ENCODE measurements around the gene TNIK. TPM values are rescaled to one million over a fixed set of nuclear protein-coding genes. Genes with fewer than 3 reads are reported as not detected.

The TNIK gene
- total RNA-seq, 2 experiments from 2014 or later = 36.6 to 39.3 TPM

DNA sequence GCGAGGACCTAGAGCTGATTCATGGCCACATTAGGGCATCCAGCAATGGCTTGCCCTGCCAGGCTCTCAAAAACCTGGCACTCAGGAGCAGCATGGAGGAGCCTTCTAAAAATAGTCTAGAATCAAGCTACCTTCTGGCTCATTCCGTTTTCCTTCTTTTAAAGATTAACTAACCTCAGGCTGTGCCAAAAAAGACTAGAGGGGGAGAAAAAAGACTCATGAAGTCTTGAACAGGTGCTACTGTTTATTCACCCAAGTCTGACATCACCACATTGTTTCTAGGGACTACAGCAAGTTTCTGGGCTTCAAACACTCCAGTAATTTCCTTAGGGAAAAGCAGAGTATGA, 125.8 kb downstream of the TNIK start:
- no peak overlapping the region for H3K4me3 Mint-ChIP-seq
- H3K27me3 Mint-ChIP-seq = no peaks in the 10 kb centered on the region
- H3K4me1 Mint-ChIP-seq = peaks cover under 1% of the 10 kb centered on the region
- H3K9me3 Mint-ChIP-seq (ENCODE audit: low read depth) = no peaks in the 10 kb centered on the region
- ATAC-seq (no peak), DNase-seq (no peak)
- no peak overlapping the region for H3K27ac Mint-ChIP-seq
- peaks cover 9% of the 10 kb centered on the region for H3K36me3 Mint-ChIP-seq
- CTCF ChIA-PET = no interaction called here

DNA sequence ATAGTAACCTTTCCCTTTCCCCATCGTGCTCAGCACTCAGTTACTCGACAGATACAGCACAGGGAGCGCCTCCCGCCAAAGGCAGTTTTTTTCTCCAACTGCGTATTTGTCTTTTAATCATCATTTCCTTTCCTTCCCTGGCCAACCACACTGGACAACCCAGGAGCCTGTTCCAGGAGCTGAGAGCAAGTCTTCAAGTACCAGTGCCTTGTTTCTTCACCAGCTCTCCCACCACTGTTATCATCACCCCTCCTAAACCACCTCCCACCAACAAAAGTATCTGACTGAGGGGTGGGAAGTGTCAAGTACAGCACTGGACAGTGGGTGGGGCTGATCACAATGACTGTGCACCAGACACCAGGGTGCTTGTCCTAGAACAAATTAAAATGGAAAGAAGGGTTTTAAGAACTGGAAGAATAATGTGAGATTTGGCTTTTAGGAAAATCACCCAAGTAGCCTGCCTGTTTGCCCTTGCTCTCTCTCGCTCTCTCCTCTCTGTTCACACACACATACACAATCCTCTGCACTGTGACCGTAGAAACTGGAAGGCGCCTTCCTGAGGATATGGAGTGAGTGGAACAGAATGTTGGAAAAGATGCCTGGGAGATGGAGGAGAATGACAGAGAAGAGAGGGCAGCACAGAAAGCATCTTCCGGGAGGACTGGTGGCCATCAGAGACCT, 126.3 kb downstream of the TNIK start:
- Mint-ChIP-seq H3K27me3 (no peaks in the 10 kb centered on the region), H3K36me3 (peaks cover 10% of the 10 kb centered on the region), H3K4me3 (no peak overlapping the region), H3K27ac (no peak overlapping the region), H3K9me3 (ENCODE audit: low read depth) (no peaks in the 10 kb centered on the region), H3K4me1 (peaks cover 3% of the 10 kb centered on the region)
- no peak for ATAC-seq
- CTCF ChIA-PET = no interaction called here
- DNase-seq = no peak

GRCh38 chr3:171330938-171331337, 129.3 kb downstream of the TNIK start:
- CTCF ChIA-PET = interaction anchor here (1.3 kb wide), 1 partner anchor 131 kb away, joined by 4 read pairs; no protein-coding TSS in a partner anchor
- Mint-ChIP-seq H3K4me1 (peaks cover 13% of the 10 kb centered on the region), H3K9me3 (ENCODE audit: low read depth) (no peaks in the 10 kb centered on the region), H3K36me3 (peaks cover 9% of the 10 kb centered on the region), H3K4me3 (no peak overlapping the region), H3K27me3 (no peaks in the 10 kb centered on the region), H3K27ac (no peak overlapping the region)
- DNase-seq (no peak), ATAC-seq (no peak)

GRCh38 chr3:171329746-171330145, 130.5 kb downstream of the TNIK start:
- no peak overlapping the region for H3K27ac Mint-ChIP-seq
- H3K27me3 Mint-ChIP-seq = no peaks in the 10 kb centered on the region
- DNase-seq (no peak), ATAC-seq (no peak)
- no peak overlapping the region for H3K4me3 Mint-ChIP-seq
- CTCF ChIA-PET = interaction anchor here (1.0 to 1.6 kb wide), 4 partner anchors 9 to 99 kb away, joined by 3 to 5 read pairs (median 3); no protein-coding TSS in a partner anchor
- peaks cover 7% of the 10 kb centered on the region for H3K36me3 Mint-ChIP-seq
- H3K9me3 Mint-ChIP-seq (ENCODE audit: low read depth) = no peaks in the 10 kb centered on the region
- peaks cover 13% of the 10 kb centered on the region for H3K4me1 Mint-ChIP-seq

GRCh38 chr3:171328419-171329082, 131.7 kb downstream of the TNIK start:
- H3K27ac Mint-ChIP-seq = peak overlapping the region; percentile 59
- ATAC-seq (peak; percentile 76), DNase-seq (peak; percentile 80)
- no peaks in the 10 kb centered on the region for H3K9me3 Mint-ChIP-seq (ENCODE audit: low read depth)
- H3K4me3 Mint-ChIP-seq = no peak overlapping the region
- CTCF ChIA-PET = interaction anchor here (0.6 to 1.6 kb wide), 9 partner anchors 8 to 187 kb away, joined by 3 to 5 read pairs (median 3); no protein-coding TSS in a partner anchor
- peaks cover 13% of the 10 kb centered on the region for H3K4me1 Mint-ChIP-seq
- no peaks in the 10 kb centered on the region for H3K27me3 Mint-ChIP-seq
- H3K36me3 Mint-ChIP-seq = peaks cover 9% of the 10 kb centered on the region

- peaks cover 13% of the 10 kb centered on the region for H3K4me1 Mint-ChIP-seq
- no peak for DNase-seq
These were observed 132.6 kb downstream of the TNIK start for GRCh38 chr3:171327441-171328174.

GRCh38 chr3:171326717-171327440, 133.3 kb downstream of the TNIK start:
- Mint-ChIP-seq H3K27ac (no peak overlapping the region), H3K9me3 (ENCODE audit: low read depth) (no peaks in the 10 kb centered on the region), H3K4me3 (no peak overlapping the region), H3K4me1 (peaks cover 13% of the 10 kb centered on the region), H3K36me3 (peaks cover 12% of the 10 kb centered on the region), H3K27me3 (no peaks in the 10 kb centered on the region)
- ATAC-seq (no peak), DNase-seq (no peak)
- CTCF ChIA-PET = interaction anchor here (0.8 kb wide), 1 partner anchor 240 kb away, joined by 3 read pairs; no protein-coding TSS in a partner anchor

More at GRCh38 chr3:171327441-171328174, 132.6 kb downstream of the TNIK start:
- Mint-ChIP-seq H3K36me3 (peaks cover 12% of the 10 kb centered on the region), H3K9me3 (ENCODE audit: low read depth) (no peaks in the 10 kb centered on the region), H3K27ac (no peak overlapping the region), H3K27me3 (no peaks in the 10 kb centered on the region), H3K4me3 (no peak overlapping the region)
- peak; percentile 16 for ATAC-seq
- CTCF ChIA-PET = interaction anchor here (0.8 to 1.6 kb wide), 3 partner anchors 134 to 239 kb away, joined by 3 to 4 read pairs (median 3); no protein-coding TSS in a partner anchor

GRCh38 chr3:171323938-171324536, 136.2 kb downstream of the TNIK start:
- Mint-ChIP-seq H3K9me3 (ENCODE audit: low read depth) (no peaks in the 10 kb centered on the region), H3K4me1 (peaks cover 11% of the 10 kb centered on the region), H3K4me3 (no peak overlapping the region), H3K36me3 (peaks cover 9% of the 10 kb centered on the region), H3K27me3 (no peaks in the 10 kb centered on the region), H3K27ac (no peak overlapping the region)
- DNase-seq (no peak), ATAC-seq (no peak)
- CTCF ChIA-PET = no interaction called here

GRCh38 chr3:171321559-171322360, 138.4 kb downstream of the TNIK start:
- CTCF ChIA-PET = interaction anchor here (1.1 to 1.3 kb wide), 2 partner anchors 8 to 9 kb away, joined by 3 read pairs; no protein-coding TSS in a partner anchor
- no peak for ATAC-seq
- no peak for DNase-seq
- Mint-ChIP-seq H3K27ac (no peak overlapping the region), H3K4me3 (no peak overlapping the region), H3K4me1 (no peaks in the 10 kb centered on the region), H3K27me3 (no peaks in the 10 kb centered on the region), H3K9me3 (ENCODE audit: low read depth) (no peaks in the 10 kb centered on the region), H3K36me3 (peaks cover 5% of the 10 kb centered on the region)

DNA sequence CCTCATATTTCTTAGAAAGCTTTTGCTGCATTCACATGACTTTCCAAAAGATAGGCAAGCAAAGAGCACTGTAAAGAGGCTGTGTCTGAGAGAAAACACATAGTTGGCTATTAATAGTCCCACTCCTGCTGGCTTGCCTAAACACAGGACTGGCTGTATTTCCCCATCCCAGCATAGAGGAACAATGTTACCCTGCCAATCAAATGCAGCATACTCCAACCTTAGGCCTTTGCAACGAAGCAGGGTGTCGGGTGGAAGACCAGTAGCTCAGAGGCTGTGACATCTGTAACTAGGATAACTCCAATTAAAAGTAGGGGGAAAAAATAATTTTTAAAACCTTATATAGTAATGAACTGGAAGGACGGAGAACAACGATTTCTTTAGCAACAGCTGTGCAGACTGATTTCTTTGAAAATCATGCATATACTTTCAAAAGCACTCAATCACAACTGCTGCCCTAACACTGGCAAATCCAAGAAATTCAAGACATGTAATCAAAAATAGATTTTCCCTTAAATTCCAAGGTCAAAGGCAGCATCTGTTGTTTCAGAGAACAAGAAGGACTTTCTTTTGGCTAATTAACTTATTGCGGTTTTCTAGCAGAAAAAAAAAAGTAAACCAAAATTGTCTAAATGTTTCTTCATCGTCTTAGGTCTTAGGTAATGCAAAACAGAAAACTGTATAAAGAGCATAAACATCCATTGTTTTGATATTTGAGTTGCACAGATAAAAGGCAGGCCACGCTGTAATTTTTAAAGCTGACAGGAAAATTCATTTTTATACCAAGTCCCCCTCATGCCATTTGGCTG, 139.3 kb downstream of the TNIK start:
- ATAC-seq (no peak), DNase-seq (no peak)
- Mint-ChIP-seq H3K4me3 (no peak overlapping the region), H3K27me3 (no peaks in the 10 kb centered on the region), H3K4me1 (no peaks in the 10 kb centered on the region), H3K27ac (no peak overlapping the region), H3K9me3 (ENCODE audit: low read depth) (no peaks in the 10 kb centered on the region), H3K36me3 (peaks cover 5% of the 10 kb centered on the region)
- CTCF ChIA-PET = interaction anchor here (1.1 kb wide), 1 partner anchor 8 kb away, joined by 3 read pairs; no protein-coding TSS in a partner anchor

DNA sequence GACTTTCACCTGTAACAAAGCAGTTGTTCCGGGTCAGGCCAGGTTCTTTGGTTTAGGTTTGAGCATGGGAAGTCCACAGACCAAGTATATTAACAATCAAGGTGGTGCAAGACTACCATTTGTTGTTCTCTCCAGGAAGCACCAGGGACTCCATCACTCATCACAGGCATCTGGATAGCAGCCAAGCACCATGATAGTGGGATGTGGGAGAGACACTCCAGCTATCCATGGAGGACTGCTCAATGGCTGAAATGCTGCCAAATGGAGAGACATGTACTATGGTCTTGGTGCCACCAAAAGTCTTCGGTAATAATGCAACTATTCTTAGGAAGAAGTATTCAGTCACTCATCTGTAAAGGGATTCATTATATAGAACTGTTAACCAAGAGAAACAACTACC, 143.0 kb downstream of the TNIK start:
- DNase-seq (no peak), ATAC-seq (no peak)
- H3K27ac Mint-ChIP-seq = no peak overlapping the region
- H3K9me3 Mint-ChIP-seq (ENCODE audit: low read depth) = no peaks in the 10 kb centered on the region
- H3K36me3 Mint-ChIP-seq = no peaks in the 10 kb centered on the region
- H3K27me3 Mint-ChIP-seq = no peaks in the 10 kb centered on the region
- H3K4me1 Mint-ChIP-seq = peaks cover 2% of the 10 kb centered on the region
- CTCF ChIA-PET = interaction anchor here (1.6 kb wide), 1 partner anchor 12 kb away, joined by 5 read pairs; no protein-coding TSS in a partner anchor
- H3K4me3 Mint-ChIP-seq = no peak overlapping the region
